ENCODE measurements around the gene B4GALNT3. TPM values are rescaled to one million over a fixed set of nuclear protein-coding genes. Genes with fewer than 3 reads are reported as not detected.

The B4GALNT3 gene
- total RNA-seq, 1 donor from 2014 or later: 8.6 TPM

GRCh38 chr12:583251-583869, 123.6 kb downstream of the B4GALNT3 start:
- intact Hi-C loops (cut with micrococcal nuclease): no loop called here
- Mint-ChIP-seq H3K4me3 (no peak overlapping the region), H3K27ac (no peak overlapping the region), H3K27me3 (ENCODE audit: insufficient read depth) (peaks cover 4% of the 10 kb centered on the region), H3K4me1 (ENCODE audit: low read depth) (no peaks in the 10 kb centered on the region), H3K9me3 (no peaks in the 10 kb centered on the region), H3K36me3 (ENCODE audit: low read depth) (peaks cover 3% of the 10 kb centered on the region)
- no peak for DNase-seq (ENCODE audit: low spot score)

DNA sequence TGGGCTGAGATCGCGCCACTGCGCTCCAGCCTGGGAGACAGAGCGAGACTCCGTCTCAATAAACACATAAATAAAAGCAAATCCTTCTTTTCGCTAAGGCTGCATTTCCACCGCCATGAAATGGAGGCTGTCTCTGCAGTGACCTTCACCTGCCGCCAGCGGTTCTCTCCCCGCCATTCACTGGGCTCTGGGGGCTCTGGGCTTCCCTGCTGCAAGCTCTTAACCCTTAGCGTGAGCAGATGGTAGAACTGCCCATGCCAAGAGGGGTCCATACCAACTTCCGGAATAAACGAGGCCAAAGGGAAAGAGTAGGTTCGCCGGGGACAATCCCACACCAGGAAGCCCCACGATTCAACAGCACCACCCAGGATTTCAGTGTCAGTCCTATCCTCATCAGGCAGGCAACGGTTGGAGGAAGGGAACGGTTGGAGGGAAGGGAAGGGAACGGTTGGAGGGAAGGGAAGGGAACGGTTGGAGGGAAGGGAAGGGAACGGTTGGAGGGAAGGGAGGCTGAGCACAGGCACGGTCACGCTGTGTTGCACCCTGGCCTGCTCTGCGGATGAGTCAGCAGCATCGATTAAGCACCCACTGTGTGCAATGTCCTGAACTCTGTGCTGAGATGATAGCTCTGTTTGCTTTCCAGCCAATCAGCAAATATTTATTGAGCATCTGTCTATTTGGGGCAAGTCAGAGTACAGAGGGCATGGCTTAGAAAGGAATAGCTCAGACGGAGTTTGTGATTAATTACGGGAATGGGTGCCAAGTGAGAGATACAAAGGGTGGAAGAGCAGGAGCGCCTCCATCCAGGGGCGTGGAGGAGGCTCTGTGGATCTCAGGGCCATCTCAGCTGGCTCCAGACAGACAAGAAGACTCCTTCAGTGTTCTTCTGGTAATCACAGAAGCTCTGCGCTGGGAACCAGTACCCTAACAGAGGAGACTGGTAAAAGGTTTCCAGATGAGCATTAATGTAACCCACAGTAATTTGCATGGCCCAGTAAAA, 125.6 kb downstream of the B4GALNT3 start:
- H3K27me3 Mint-ChIP-seq (ENCODE audit: insufficient read depth): peaks cover 2% of the 10 kb centered on the region
- H3K9me3 Mint-ChIP-seq: peaks cover 4% of the 10 kb centered on the region
- intact Hi-C loops (cut with micrococcal nuclease): no loop called here
- no peak overlapping the region for H3K27ac Mint-ChIP-seq
- H3K4me1 Mint-ChIP-seq (ENCODE audit: low read depth): peaks cover 10% of the 10 kb centered on the region
- H3K36me3 Mint-ChIP-seq (ENCODE audit: low read depth): peaks cover 4% of the 10 kb centered on the region
- H3K4me3 Mint-ChIP-seq: no peak overlapping the region
- no peak for DNase-seq (ENCODE audit: low spot score)

DNA sequence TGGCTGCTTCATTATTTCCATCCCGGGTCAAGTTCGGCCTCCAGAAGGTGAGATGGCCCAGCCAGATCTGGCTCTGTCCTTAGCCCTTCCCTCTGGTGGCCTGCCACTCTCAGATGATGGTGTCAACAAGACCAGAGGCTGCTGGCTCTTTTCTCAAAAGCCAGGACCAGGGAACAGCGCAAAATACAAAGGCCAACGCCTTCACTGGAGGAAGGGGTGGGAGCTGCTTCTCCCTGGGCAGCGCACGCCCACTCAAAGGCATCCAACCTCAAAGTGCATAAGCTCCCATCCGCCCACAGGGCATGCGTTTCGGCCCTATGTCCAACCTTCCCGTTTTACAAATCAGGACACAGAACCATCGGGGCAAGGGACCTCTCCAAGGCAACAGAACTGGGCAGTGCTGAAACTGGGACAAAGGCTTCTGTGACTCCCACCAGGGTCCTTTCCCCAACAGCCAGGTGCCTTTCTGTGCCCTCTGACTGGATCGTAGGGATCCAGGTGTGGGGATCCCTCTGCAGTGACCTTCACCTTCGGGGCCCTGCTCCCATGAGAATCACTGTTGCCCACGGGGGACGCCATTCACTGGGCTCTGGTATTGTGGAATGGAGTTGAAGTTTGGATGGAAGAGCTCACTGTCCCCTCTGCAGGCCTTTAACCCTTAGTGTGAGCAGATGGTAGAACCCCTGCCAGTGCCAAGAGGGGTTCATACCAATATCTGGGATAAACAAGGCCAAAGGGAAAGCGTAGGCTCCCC, 126.8 kb downstream of the B4GALNT3 start:
- Mint-ChIP-seq H3K27ac (no peak overlapping the region), H3K9me3 (peaks cover 4% of the 10 kb centered on the region), H3K4me3 (no peak overlapping the region), H3K36me3 (ENCODE audit: low read depth) (peaks cover 1% of the 10 kb centered on the region), H3K4me1 (ENCODE audit: low read depth) (peaks cover 10% of the 10 kb centered on the region), H3K27me3 (ENCODE audit: insufficient read depth) (no peaks in the 10 kb centered on the region)
- DNase-seq (ENCODE audit: low spot score): no peak
- intact Hi-C loops (cut with micrococcal nuclease): no loop called here

GRCh38 chr12:587132-588023, 127.6 kb downstream of the B4GALNT3 start:
- Mint-ChIP-seq H3K4me3 (no peak overlapping the region), H3K36me3 (ENCODE audit: low read depth) (peaks cover 1% of the 10 kb centered on the region), H3K27me3 (ENCODE audit: insufficient read depth) (no peaks in the 10 kb centered on the region)

DNA sequence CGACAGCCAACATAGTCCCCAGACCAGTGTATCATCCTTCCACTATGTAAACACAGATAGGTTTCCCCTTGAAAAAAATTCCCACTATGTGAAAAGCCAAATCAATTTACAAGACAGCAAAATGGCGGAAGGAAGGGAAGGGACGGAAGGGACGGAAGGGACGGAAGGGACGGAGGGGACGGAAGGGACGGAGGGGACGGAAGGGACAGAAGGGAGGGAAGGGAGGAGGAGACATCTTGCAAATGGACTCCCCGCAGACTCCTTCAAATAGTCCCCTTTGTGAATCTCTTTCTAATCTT, 128.2 kb downstream of the B4GALNT3 start:
- intact Hi-C loops (cut with micrococcal nuclease): no loop called here
- Mint-ChIP-seq H3K27me3 (ENCODE audit: insufficient read depth) (no peaks in the 10 kb centered on the region), H3K4me3 (no peak overlapping the region), H3K27ac (no peak overlapping the region), H3K9me3 (peaks cover 4% of the 10 kb centered on the region), H3K4me1 (ENCODE audit: low read depth) (peaks cover 10% of the 10 kb centered on the region), H3K36me3 (ENCODE audit: low read depth) (peaks cover 1% of the 10 kb centered on the region)
- DNase-seq (ENCODE audit: low spot score): no peak

More at GRCh38 chr12:587132-588023, 127.6 kb downstream of the B4GALNT3 start:
- peaks cover 4% of the 10 kb centered on the region for H3K9me3 Mint-ChIP-seq
- H3K27ac Mint-ChIP-seq: no peak overlapping the region
- DNase-seq (ENCODE audit: low spot score): no peak
- peaks cover 10% of the 10 kb centered on the region for H3K4me1 Mint-ChIP-seq (ENCODE audit: low read depth)
- intact Hi-C loops (cut with micrococcal nuclease): no loop called here

GRCh38 chr12:588646-589045, 128.9 kb downstream of the B4GALNT3 start:
- intact Hi-C loops (cut with micrococcal nuclease): no loop called here
- H3K4me1 Mint-ChIP-seq (ENCODE audit: low read depth): peaks cover 10% of the 10 kb centered on the region
- H3K4me3 Mint-ChIP-seq: no peak overlapping the region
- H3K27ac Mint-ChIP-seq: no peak overlapping the region
- H3K36me3 Mint-ChIP-seq (ENCODE audit: low read depth): peaks cover 1% of the 10 kb centered on the region
- peaks cover 4% of the 10 kb centered on the region for H3K9me3 Mint-ChIP-seq
- DNase-seq (ENCODE audit: low spot score): no peak
- H3K27me3 Mint-ChIP-seq (ENCODE audit: insufficient read depth): no peaks in the 10 kb centered on the region

DNA sequence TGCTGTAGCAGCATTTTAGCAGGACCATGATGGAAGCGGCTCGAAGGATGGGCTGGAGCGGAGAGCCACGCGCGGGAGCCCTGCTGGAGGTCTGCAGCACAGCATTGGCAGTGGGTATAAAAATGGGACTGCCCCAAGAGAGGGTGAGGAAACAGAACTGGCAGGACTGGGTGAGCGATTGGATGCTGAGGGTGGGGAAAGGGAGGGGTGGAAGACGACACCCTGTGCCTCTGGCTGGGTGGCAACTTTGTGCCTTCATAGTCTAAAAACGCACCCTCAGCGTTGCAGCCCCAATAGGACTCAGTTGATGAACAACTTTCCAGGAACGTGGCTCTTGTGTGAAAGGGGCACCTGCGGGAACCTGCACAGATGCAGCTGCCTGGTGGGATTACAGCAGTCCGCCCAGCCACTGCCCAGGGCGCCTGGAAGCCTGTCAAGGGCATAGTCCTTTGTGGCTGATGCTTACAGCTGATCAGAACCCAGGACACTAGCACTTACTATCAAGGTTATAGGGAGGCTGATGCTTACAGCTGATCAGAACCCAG, 130.5 kb downstream of the B4GALNT3 start:
- intact Hi-C loops (cut with micrococcal nuclease): no loop called here
- peaks cover 10% of the 10 kb centered on the region for H3K4me1 Mint-ChIP-seq (ENCODE audit: low read depth)

GRCh38 chr12:591167-592023, 131.7 kb downstream of the B4GALNT3 start:
- Mint-ChIP-seq H3K4me3 (no peak overlapping the region), H3K4me1 (ENCODE audit: low read depth) (peaks cover 10% of the 10 kb centered on the region), H3K27me3 (ENCODE audit: insufficient read depth) (peaks cover 8% of the 10 kb centered on the region), H3K36me3 (ENCODE audit: low read depth) (peaks cover 1% of the 10 kb centered on the region), H3K9me3 (peaks cover 4% of the 10 kb centered on the region), H3K27ac (no peak overlapping the region)
- intact Hi-C loops (cut with micrococcal nuclease): no loop called here
- DNase-seq (ENCODE audit: low spot score): no peak

More for the DNA sequence above, 130.5 kb downstream of the B4GALNT3 start:
- Mint-ChIP-seq H3K27ac (no peak overlapping the region), H3K4me3 (no peak overlapping the region), H3K9me3 (peaks cover 4% of the 10 kb centered on the region), H3K36me3 (ENCODE audit: low read depth) (peaks cover 1% of the 10 kb centered on the region), H3K27me3 (ENCODE audit: insufficient read depth) (peaks cover 8% of the 10 kb centered on the region)
- DNase-seq (ENCODE audit: low spot score): no peak

DNA sequence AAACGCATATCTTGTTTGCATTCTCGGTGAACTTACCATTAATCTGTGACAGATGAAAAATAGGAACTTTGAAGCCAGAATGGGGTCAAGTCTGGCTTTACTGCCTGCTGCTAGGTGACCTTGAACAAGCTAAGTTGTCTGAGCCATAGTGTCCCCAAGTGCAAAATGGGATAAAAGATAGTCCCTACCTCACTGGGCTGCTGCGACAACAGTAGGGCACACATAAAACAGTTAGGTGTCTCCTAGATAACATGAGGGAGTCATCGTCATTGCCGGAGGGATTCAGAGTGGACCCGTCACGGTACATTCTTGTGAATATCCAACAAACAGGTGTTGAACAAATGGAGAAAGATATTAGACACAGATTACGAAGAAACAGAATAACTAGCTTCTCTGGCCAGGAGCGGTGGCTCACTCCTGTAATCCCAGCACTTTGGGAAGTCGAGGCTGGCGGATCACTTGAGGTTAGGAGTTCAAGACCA, 132.3 kb downstream of the B4GALNT3 start:
- Mint-ChIP-seq H3K27ac (no peak overlapping the region), H3K4me1 (ENCODE audit: low read depth) (peaks cover 10% of the 10 kb centered on the region), H3K9me3 (peaks cover 4% of the 10 kb centered on the region), H3K4me3 (no peak overlapping the region), H3K27me3 (ENCODE audit: insufficient read depth) (peaks cover 8% of the 10 kb centered on the region), H3K36me3 (ENCODE audit: low read depth) (peaks cover 1% of the 10 kb centered on the region)
- no peak for DNase-seq (ENCODE audit: low spot score)
- intact Hi-C loops (cut with micrococcal nuclease): no loop called here

GRCh38 chr12:593396-594270, 133.9 kb downstream of the B4GALNT3 start:
- Mint-ChIP-seq H3K4me3 (no peak overlapping the region), H3K27me3 (ENCODE audit: insufficient read depth) (peaks cover 8% of the 10 kb centered on the region), H3K36me3 (ENCODE audit: low read depth) (peaks cover 2% of the 10 kb centered on the region), H3K27ac (no peak overlapping the region), H3K4me1 (ENCODE audit: low read depth) (peaks cover 16% of the 10 kb centered on the region), H3K9me3 (peaks cover 4% of the 10 kb centered on the region)
- intact Hi-C loops (cut with micrococcal nuclease): no loop called here
- no peak for DNase-seq (ENCODE audit: low spot score)
